PC-3 (cell line): ENCODE measurements around the gene STMP1.
"Not testable (repeated sequence)": the region's sequence is repeated elsewhere in the genome, so short reads cannot be mapped to it uniquely, and the experiment has no call there.

Experiments
- CTCF ChIP-seq: fragments of 300-600 bp; sonication (generic); conservative IDR thresholded peaks from 2 replicates; pipeline ENCODE4 v1.5.1; 2017; ENCODE audit warnings: antibody characterized with exemption, low read depth, mild to moderate bottlenecking, low read length
- EZH2phosphoT487 ChIP-seq: fragments of 300-600 bp; sonication (generic); IDR thresholded peaks from 2 replicates; pipeline ENCODE4 v1.6.1; 2018; ENCODE audit warnings: mild to moderate bottlenecking, antibody characterized with exemption, low read length, borderline replicate concordance

GRCh38 chr7:135639690-135640089 is 22.6 kb upstream of the STMP1 start:
- TF ChIP-seq CTCF, EZH2phosphoT487: not testable (repeated sequence)
